Skin of body (tissue), 2 donors: ENCODE data around the gene CACNA1A. TPM values are rescaled to one million over a fixed set of nuclear protein-coding genes. Genes with fewer than 3 reads are reported as not detected.

Experiments used
- DNase-seq: peaks from one replicate; lab custom pipeline; 2025; lab: John Stamatoyannopoulos, UW
- total RNA-seq: library from RNA; depleted of rRNA; stranded (reverse); fragments of >200 nt; gene quantifications from one replicate; pipeline ENCODE4 v1.2.3, GENCODE V29; 2014

Gene CACNA1A
- total RNA-seq, 1 donor from 2014 or later, result 1.5 TPM

- DNase-seq, result no peak
Measured at GRCh38 chr19:13314761-13315160, 191.5 kb downstream of the CACNA1A start.

GRCh38 chr19:13313875-13314274, 192.4 kb downstream of the CACNA1A start:
- DNase-seq, result no peak

GRCh38 chr19:13309864-13310263, 196.4 kb downstream of the CACNA1A start:
- DNase-seq, result no peak

GRCh38 chr19:13303381-13304129, 202.7 kb downstream of the CACNA1A start:
- no peak for DNase-seq

- no peak for DNase-seq
Measured at GRCh38 chr19:13302526-13303270, 203.6 kb downstream of the CACNA1A start.

GRCh38 chr19:13301627-13302334, 204.5 kb downstream of the CACNA1A start:
- no peak for DNase-seq

- no peak for DNase-seq
Measured at GRCh38 chr19:13300421-13301030, 205.8 kb downstream of the CACNA1A start.

GRCh38 chr19:13299838-13300237, 206.4 kb downstream of the CACNA1A start:
- no peak for DNase-seq

GRCh38 chr19:13298565-13299481, 207.5 kb downstream of the CACNA1A start:
- DNase-seq, result no peak

- no peak for DNase-seq
Measured at GRCh38 chr19:13297023-13297422, 209.3 kb downstream of the CACNA1A start.

- no peak for DNase-seq
Measured at GRCh38 chr19:13294812-13295567, 211.3 kb downstream of the CACNA1A start.

- no peak for DNase-seq
Measured at GRCh38 chr19:13291913-13292312, 214.4 kb downstream of the CACNA1A start.

GRCh38 chr19:13290741-13291140, 215.5 kb downstream of the CACNA1A start:
- DNase-seq, result no peak

GRCh38 chr19:13289295-13289694, 217.0 kb downstream of the CACNA1A start:
- DNase-seq, result no peak

GRCh38 chr19:13286195-13286985, 219.9 kb downstream of the CACNA1A start:
- DNase-seq, result no peak

GRCh38 chr19:13284929-13285928, 221.1 kb downstream of the CACNA1A start:
- no peak for DNase-seq

- no peak for DNase-seq
Measured at GRCh38 chr19:13283871-13284270, 222.4 kb downstream of the CACNA1A start.
